HepG2 (cell line): Measurements from ENCODE around the gene PLBD2. TPM values are rescaled to one million over a fixed set of nuclear protein-coding genes. Genes with fewer than 3 reads are reported as not detected.

Experiments used
- ATAC-seq: fragments of 200-7000 bp; cut with Tn5 transposase; 3 replicates; pipeline ENCODE4 v1.9.1; 2020; ENCODE audit warnings: mild to moderate bottlenecking, moderate library complexity
- BruUV-seq: library from RNA; stranded (reverse); fragments of 400-500 nt; replicated peaks from 2 replicates; lab custom pipeline; 2021; lab: Mats Ljungman, UMichigan
- CTCF ChIA-PET: fragments of 300-600 bp; formaldehyde crosslinking; extraction: SDS; loops from one replicate; lab custom pipeline; 2021; ENCODE audit warnings: low total read pairs, inconsistent platforms, low intra/inter-chr PET ratio; lab: Yijun Ruan, JAX
- POLR2A ChIA-PET: fragments of 350-600 bp; sonication (Branson Sonifier 250); formaldehyde crosslinking; loops from one replicate; lab custom pipeline; 2020; ENCODE audit warnings: antibody characterized with exemption, inconsistent platforms; lab: Yijun Ruan, JAX
- DNase-seq: peaks from one replicate; pipeline ENCODE4 v3.0.0-alpha.2; 2015; ENCODE audit warnings: low spot score
- FAIRE-seq: peaks from 3 replicates; lab custom pipeline; 2011; peaks lifted over from hg19 to GRCh38; lab: Jason Lieb, UNC
- H2AFZ ChIP-seq: one replicate; pipeline ENCODE4 v1.6.1; 2011; ENCODE audit warnings: low read length, inconsistent platforms
- H3K27ac ChIP-seq: fragments of 300-600 bp; 3 replicates; pipeline ENCODE4 v1.8.0; 2011; ENCODE audit warnings: mixed run types, mild to moderate bottlenecking, mixed read lengths, low read length, inconsistent platforms; ENCODE audit not compliant: insufficient read depth; ENCODE audit errors: extremely low read length
- H3K27me3 ChIP-seq, 2 experiments: fragments of 200-600 bp in 1 of 2; 2 replicates in 1 of 2; 3 replicates in 1 of 2; pipeline versions ENCODE4 v1.6.0 to v1.8.0; 2011; ENCODE audit warnings: low read length in 2 of 2, mild to moderate bottlenecking in 2 of 2, moderate library complexity in 2 of 2, inconsistent platforms in 1 of 2; ENCODE audit not compliant: insufficient read depth in 2 of 2, control insufficient read depth in 1 of 2
- H3K36me3 ChIP-seq, 2 experiments: fragments of 200-600 bp in 1 of 2; replicated peaks in 1 of 2; 2 replicates in 1 of 2; 3 replicates in 1 of 2; pipeline versions ENCODE4 v1.5.1 to v1.8.0; 2011; ENCODE audit warnings: low read length in 2 of 2, inconsistent platforms in 1 of 2; ENCODE audit not compliant: insufficient read depth in 2 of 2, control insufficient read depth in 1 of 2
- H3K4me1 ChIP-seq: 2 replicates; pipeline ENCODE4 v1.5.1; 2012; ENCODE audit warnings: low read length, inconsistent platforms; ENCODE audit not compliant: insufficient read depth
- H3K4me2 ChIP-seq: 2 replicates; pipeline ENCODE4 v1.6.0; 2011; ENCODE audit warnings: low read depth, low read length, inconsistent platforms
- H3K4me3 ChIP-seq, 3 experiments: fragments of 200-600 bp in 1 of 3; sonication (generic), shearing (Covaris generic) in 1 of 3; replicated peaks in 1 of 3; 2 replicates each; pipeline ENCODE4 v1.5.1; 2011 to 2016; ENCODE audit warnings: low read length in 3 of 3, inconsistent platforms in 2 of 3, low read depth in 2 of 3, mild to moderate bottlenecking in 2 of 3, control low read depth in 1 of 3, mixed read lengths in 1 of 3; ENCODE audit not compliant: insufficient read depth in 1 of 3
- H3K79me2 ChIP-seq: one replicate; pipeline ENCODE4 v1.6.1; 2011; ENCODE audit warnings: low read length, inconsistent platforms; ENCODE audit not compliant: insufficient read depth
- H3K9ac ChIP-seq: 2 replicates; pipeline ENCODE4 v1.6.0; 2011; ENCODE audit warnings: mild to moderate bottlenecking, low read depth, low read length, inconsistent platforms; ENCODE audit not compliant: insufficient read depth
- H3K9me3 ChIP-seq: 2 replicates; pipeline ENCODE4 v1.5.1; 2012; ENCODE audit warnings: mild to moderate bottlenecking, low read length
- H4K20me1 ChIP-seq: 2 replicates; pipeline ENCODE4 v1.6.0; 2011; ENCODE audit warnings: inconsistent platforms, mild to moderate bottlenecking, low read length, moderate library complexity; ENCODE audit not compliant: insufficient read depth
- AHR ChIP-seq: IDR thresholded peaks from 2 replicates; pipeline ENCODE4 v1.6.1; 2018; ENCODE audit warnings: missing genetic modification reagents, missing compliant biosample characterization
- KDM3A ChIP-seq: IDR thresholded peaks from 2 replicates; pipeline ENCODE4 v1.6.1; 2018; ENCODE audit warnings: low read depth, missing compliant biosample characterization
- PLSCR1 ChIP-seq: sonication (generic); formaldehyde crosslinking; IDR thresholded peaks from 2 replicates; pipeline ENCODE4 v1.5.0; 2020; ENCODE audit warnings: missing genetic modification reagents, mild to moderate bottlenecking, borderline replicate concordance
- ZNF484 ChIP-seq: sonication (generic); formaldehyde crosslinking; IDR thresholded peaks from 2 replicates; pipeline ENCODE4 v1.5.1; 2020; ENCODE audit warnings: mild to moderate bottlenecking, low read depth, missing genetic modification reagents, borderline replicate concordance
- WGBS: methylation state at CpG from one replicate; pipeline ENCODE4 v1.1.6; 2017; ENCODE audit warnings: low lambda C conversion rate; 5-methylcytosine and 5-hydroxymethylcytosine counted together
- in situ Hi-C: cut with HindIII; loops from 2 replicates; pipeline ENCODE4 v1.10.0; 2017; ENCODE audit warnings: low pct_unique_long_range_greater_than_20kb; ENCODE audit not compliant: extremely low pct_ligation_motif_present
- intact Hi-C: fragments of 100-400 bp; cut with micrococcal nuclease; formaldehyde crosslinking; loops from one replicate; pipeline ENCODE4 v1.10.0; 2022; ENCODE audit not compliant: unreplicated experiment
- polyA plus RNA-seq, 8 experiments: library from polyadenylated mRNA; depleted of rRNA in 3 of 8; stranded (reverse) in 7 of 8; unstranded in 1 of 8; fragments of >200 nt; fragmentation: Illumina TruSeq in 4 of 8; extraction: Trizol in 4 of 8; gene quantifications; 2 replicates each; pipeline versions ENCODE4 v1.2.1 to v1.2.3, GENCODE V29; 2011 to 2016; ENCODE audit warnings: low read depth in 4 of 8, missing spikeins in 1 of 8, mixed read lengths in 1 of 8; ENCODE audit not compliant: insufficient read depth in 1 of 8
- total RNA-seq, 5 experiments: library from RNA; depleted of rRNA; stranded (reverse); fragments of >200 nt; fragmentation: Illumina TruSeq; extraction: Trizol; gene quantifications; 2 replicates each; pipeline ENCODE4 v1.2.3, GENCODE V29; 2016; ENCODE audit warnings: low read depth in 1 of 5

PLBD2 gene
- total and polyA plus RNA-seq, 2 of the 13 experiments (the other 11 are each of a cell fraction or from before 2014, with no cell fraction given), result 6.7 to 8.5 TPM

- no peaks in the 10 kb centered on the region for H3K36me3 ChIP-seq
- no peak for TF ChIP-seq PLSCR1 (CRISPR knock-in tag)
- TF ChIP-seq KDM3A (CRISPR knock-in tag), result no peak
- WGBS, result 75% methylated on average over 5 of the region's 5 CpGs
These were observed 35.4 kb downstream of the PLBD2 start for GRCh38 chr12:113393749-113394148.

GRCh38 chr12:113395119-113395518 is 36.7 kb downstream of the PLBD2 start:
- 47% methylated on average over 2 of the region's 5 CpGs for WGBS
- CTCF ChIA-PET, result no interaction called here

More at GRCh38 chr12:113393749-113394148, 35.4 kb downstream of the PLBD2 start:
- FAIRE-seq (no peak), ATAC-seq (no peak), DNase-seq (no peak)
- Histone ChIP-seq H3K4me1 (0 out of 2 replicates have a peak, but pooled peaks cover 9% of the 10 kb centered on the region), H4K20me1 (no peaks in the 10 kb centered on the region; the same call in 1 of the 2 replicates), H3K27me3 (peaks cover 3% of the 10 kb centered on the region in 2 experiments; a peak in 1 of 5 replicates), H3K9me3 (no peaks in the 10 kb centered on the region), H3K4me3 (no peak overlapping the region), H3K4me2 (no peak overlapping the region), H3K27ac (no peak overlapping the region), H3K79me2 (no peaks in the 10 kb centered on the region), H3K9ac (no peak overlapping the region), H2AFZ (no peak overlapping the region)
- no TSS peak for BruUV-seq
- ChIA-PET CTCF (no interaction called here), POLR2A (no interaction called here)
- intact Hi-C loops (no loop called here), in situ Hi-C loops (no loop called here)

More at GRCh38 chr12:113395119-113395518, 36.7 kb downstream of the PLBD2 start:
- H3K4me3 ChIP-seq, result no peak overlapping the region
- POLR2A ChIA-PET, result interaction anchor here (0.5 kb wide), 1 partner anchor 28 kb away, joined by 4 read pairs; no protein-coding TSS in a partner anchor
- H3K4me1 ChIP-seq, result 0 out of 2 replicates have a peak, but pooled peaks cover 9% of the 10 kb centered on the region
- no peak overlapping the region for H3K4me2 ChIP-seq
- H4K20me1 ChIP-seq, result no peaks in the 10 kb centered on the region; the same call in 1 of the 2 replicates
- BruUV-seq, result no TSS peak
- ATAC-seq (no peak), DNase-seq (no peak), FAIRE-seq (no peak)
- no peaks in the 10 kb centered on the region for H3K36me3 ChIP-seq
- H3K27me3 ChIP-seq, result peaks cover 3% of the 10 kb centered on the region in 2 experiments; a peak in 1 of 5 replicates
- H3K79me2 ChIP-seq, result no peaks in the 10 kb centered on the region
- intact Hi-C loops, result no loop called here
- no peak overlapping the region for H3K9ac ChIP-seq
- TF ChIP-seq ZNF484 (CRISPR knock-in tag), result no peak
- TF ChIP-seq AHR (CRISPR knock-in tag), result no peak
- no peaks in the 10 kb centered on the region for H3K9me3 ChIP-seq
- no peak overlapping the region for H3K27ac ChIP-seq
- no peak overlapping the region for H2AFZ ChIP-seq
- in situ Hi-C loops, result no loop called here
